ENCODE data around the gene ERMAP.
"Not testable (repeated sequence)": the region's sequence is repeated elsewhere in the genome, so short reads cannot be mapped to it uniquely, and the experiment has no call there.

ERMAP gene

DNA sequence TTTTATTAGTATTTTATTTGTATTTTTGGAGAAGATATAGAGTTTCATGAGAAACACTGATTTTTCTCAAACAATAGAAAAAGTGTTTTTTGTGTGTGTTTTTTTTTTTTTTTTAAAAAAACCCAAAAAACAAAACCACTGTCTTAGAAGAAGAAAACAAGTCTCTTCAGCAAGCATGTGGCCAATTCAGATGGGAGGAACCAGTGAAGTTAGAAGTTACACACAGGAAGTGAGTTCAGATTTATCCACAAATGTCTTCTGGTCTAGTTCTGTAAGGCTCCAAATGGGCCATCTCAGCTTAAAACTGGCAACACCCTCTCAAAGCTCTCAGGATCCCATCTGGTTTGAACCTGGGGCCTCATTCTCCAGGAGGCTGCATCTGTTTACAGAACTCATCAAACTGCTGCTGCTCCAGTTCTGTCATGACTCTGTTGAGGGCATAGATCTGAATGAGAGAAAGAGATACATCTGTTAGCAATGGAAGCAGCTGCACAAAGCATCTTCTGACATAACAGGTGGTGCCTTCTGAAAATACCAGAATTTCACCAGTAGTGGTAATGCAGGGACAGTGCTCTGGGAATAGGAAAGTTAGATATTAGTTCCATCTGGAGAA lies 9.8 kb upstream of the ERMAP start:
- no peak for DNase-seq (ENCODE audit: low spot score)

DNA sequence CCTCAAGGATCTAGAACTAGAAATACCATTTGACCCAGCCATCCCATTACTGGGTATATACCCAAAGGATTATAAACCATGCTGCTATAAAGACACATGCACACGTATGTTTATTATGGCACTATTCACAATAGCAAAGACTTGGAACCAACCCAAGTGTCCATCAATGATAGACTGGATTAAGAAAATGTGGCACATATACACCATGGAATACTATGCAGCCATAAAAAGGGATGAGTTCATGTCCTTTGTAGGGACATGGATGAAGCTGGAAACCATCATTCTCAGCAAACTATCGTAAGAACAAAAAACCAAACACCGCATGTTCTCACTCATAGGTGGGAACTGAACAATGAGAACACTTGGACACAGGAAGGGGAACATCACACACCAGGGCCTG lies 2.1 kb upstream of the ERMAP start:
- DNase-seq (ENCODE audit: low spot score), result not testable (repeated sequence)

DNA sequence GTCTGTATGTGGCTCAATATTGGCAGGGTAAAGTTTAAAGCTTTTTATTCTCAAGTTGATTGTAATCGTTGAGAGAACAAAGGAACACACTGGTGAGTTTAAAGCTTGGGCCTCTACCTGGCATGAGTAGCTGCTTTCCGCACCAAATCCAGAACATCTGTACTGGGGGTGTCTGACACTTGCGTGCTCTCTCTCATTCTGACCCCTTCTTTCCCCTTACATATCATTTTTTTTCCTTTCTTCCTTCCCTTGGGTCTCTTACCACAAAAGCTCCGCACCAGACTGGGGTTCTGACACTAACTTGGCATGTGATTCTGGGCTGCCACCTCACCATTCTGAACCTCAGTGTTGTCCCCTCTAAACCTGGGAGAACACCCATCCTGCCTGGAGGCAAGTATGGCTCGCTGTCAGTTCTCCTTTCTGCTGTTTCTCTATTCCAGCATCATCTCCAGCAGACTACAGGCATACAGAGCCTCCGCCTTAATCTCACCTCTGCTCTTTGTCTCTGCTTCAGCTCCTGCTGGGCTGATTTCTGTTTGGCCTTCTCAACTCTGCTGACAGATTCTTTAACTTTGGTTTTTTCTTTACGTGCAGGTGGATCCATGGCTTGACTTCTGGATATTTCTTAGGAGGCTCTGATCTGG lies 859 bp upstream of the ERMAP start:
- peak; percentile 7 for DNase-seq (ENCODE audit: low spot score)

DNA sequence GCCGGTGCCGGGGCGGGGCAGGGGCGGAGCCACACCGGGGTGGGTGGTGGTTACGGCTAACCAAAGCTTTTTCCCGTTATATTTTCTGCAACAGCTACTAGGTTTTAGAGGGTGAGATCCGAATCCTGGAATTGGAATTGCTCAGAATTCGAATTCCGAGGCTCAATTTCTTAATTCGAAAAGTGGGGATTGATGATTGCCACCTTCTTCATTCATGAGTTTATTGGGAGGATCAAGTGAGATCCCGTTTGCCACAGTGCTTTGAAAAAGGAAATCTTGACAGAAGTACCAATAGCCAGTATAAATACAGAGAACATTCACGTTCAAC lies 482 bp downstream of the ERMAP start:
- no peak for DNase-seq (ENCODE audit: low spot score)

DNA sequence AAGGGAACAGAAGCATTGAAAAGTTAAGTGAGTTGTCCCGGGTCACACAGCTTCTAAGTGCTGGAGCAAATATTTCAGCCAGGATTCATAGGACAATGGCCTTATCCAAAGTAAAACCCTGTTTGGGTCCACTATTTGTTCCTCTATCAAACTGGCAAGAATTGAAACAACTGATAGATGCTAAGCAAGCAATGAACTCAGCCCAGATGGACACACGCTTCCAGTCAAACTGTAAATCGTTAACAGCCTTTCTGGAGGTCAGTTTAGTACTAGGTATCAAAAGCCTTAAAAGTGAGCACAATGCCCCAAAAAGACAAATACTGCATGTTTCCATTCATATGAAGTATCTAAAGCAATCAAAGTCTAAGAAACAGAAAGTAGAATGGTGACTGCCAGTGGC lies 1.1 kb downstream of the ERMAP start:
- DNase-seq (ENCODE audit: low spot score), result no peak

DNA sequence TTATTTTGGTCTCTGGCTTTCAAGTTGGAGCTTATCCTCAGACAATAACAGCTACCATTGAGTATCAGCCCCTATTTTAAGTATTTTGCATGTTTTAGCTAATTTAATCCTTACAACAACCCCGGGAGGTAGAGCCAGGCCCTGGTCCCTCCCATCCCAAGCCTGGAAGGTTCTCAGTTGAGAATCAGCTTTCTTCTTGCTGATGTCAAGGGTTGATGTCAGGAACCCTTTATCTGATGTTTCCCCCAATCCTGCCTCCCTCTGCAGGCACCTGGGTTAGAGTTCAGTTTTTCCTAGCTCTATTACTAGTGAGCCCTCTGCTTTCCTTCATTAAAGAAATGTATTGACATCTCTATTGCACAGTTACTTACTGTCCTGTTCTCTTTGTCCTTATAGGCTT lies 3.9 kb downstream of the ERMAP start:
- DNase-seq (ENCODE audit: low spot score), result no peak

DNA sequence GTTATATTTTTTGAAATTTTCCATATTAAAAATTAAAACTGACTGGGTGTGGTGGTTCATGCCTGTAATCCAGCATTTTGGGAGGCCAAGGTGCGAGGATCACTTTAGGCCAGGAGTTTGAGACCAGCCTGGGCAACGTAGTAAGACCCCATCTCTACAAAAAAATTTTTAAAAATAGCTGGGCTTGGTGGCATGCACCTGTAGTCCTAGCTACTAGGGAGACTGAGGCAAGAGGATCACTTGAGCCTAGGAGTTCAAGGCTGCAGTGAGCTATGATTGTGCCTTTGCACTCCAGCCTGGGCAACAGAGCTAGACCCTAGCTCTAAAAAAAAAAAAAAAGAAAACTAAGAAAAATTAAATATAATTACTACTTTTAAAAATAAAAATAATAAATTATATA lies 4.8 kb downstream of the ERMAP start:
- DNase-seq (ENCODE audit: low spot score), result no peak

DNA sequence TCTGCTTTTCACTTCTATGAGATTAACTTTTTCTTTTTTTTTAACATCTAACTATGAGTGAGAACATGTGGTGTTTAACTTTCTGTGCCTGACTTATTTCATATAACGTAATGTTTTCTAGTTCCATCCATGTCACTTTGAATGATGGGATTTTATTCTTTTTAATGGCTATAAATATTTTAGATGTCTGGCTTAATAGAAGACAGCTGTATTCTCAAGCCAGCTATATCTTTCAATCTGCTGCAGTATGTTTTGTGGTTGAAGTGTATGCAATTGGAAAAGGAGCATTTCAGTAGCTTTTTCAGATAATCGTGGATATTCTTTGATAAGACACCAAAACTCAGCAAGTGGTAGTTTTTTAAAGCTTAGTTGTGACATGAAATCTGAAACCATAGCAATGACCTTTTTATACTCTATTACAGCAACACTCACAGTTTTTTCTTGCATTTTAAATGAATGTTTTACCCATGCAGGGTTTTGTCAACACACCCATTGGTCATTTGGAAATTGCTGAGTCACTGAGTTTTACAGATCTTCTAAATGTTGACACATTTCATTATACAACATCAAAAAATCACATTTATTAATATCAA lies 6.0 kb downstream of the ERMAP start:
- no peak for DNase-seq (ENCODE audit: low spot score)

DNA sequence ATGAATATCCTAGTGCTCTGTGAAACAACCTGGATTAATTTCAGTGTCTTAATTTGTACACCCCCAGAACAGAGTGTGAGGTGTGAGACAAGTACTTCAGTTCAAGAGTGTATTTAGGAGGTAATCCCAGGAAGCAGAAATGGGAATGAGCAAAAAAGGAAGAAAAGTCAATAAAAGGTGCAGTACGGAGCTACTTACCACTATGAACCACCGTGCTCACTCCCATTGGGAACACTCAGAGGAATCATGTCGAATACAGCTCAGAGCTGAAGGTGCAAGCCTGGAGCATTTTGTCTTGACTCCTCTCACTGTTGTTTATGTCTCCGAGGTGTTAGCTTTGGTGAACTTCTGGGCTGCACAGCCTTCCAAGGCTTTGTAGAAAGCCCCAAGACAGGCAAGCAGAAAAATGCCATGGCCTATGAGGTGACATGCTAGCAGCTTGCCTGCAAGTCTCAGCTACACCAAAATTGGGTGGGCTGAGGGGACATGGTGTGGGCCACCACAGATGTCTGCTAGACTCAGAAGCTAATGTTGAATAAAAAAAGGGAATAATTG lies 7.6 kb downstream of the ERMAP start:
- DNase-seq (ENCODE audit: low spot score), result no peak

DNA sequence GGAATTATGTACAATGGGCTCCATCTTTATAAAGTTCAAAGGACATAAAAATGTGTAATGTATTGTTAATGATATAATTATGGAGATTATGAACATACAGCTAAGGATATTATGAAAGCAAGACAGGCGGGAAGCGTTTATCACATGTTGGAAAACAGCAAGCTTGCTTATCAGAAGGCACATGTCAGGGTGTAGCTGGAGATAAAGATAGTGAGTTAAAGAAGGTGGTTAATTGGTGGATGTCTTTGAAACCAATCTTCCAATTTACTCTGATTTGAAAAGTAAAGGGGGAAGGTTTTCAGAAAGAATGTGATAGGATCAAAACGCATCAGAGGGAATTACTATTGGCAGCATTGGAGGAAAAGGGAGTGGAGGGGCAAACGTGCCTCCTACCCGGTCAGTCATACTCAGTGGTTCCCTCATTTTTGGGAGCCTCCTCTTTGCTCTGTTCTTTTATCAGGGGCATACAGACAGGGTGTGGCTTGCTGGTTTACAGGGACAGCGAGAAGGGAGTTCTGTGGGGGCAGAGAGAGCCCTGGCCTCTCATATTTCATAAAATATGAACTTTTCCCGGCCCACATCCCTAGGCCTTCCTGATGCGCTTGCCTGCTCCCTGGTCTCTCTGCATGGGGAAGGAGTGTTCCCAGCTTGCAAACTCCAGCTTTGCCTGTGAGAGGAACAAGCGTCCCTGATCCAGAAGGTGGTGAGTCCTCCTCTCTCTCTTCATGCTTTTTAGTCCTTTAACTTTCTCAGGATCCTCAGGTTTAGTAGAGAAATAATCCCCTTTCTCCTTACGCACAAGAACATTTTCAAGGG lies 8.3 kb downstream of the ERMAP start:
- DNase-seq (ENCODE audit: low spot score), result no peak

DNA sequence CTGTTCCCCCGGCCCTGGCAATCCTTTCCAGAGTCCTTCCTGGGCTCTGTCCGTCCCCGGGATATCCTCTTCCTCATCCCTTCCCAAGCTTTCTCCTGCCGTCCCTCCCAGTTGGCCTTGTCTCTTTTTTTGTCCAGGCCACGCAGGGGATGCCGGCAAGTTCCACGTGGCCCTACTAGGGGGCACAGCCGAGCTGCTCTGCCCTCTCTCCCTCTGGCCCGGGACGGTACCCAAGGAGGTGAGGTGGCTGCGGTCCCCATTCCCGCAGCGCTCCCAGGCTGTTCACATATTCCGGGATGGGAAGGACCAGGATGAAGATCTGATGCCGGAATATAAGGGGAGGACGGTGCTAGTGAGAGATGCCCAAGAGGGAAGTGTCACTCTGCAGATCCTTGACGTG lies 13.7 kb downstream of the ERMAP start:
- DNase-seq (ENCODE audit: low spot score), result no peak

DNA sequence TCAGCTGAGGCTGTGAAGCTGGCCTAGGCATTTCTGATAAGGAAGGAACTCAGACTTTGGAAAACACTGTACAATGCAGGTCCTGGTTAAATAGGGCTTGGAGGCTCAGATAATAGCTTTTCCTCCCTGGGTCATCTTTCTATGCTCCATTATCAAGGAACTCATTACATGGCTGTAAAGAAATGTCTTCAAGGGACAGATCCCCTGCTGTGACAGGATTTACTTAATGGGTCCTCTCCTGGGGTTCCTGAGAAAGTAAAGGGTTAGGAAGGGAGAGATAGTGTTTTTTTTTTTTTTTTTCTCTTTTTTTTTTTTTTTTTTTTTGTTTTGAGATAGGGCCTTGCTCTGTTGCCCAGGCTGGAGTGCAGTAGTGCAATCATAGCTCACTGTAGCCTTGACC lies 14.4 kb downstream of the ERMAP start:
- DNase-seq (ENCODE audit: low spot score), result no peak

DNA sequence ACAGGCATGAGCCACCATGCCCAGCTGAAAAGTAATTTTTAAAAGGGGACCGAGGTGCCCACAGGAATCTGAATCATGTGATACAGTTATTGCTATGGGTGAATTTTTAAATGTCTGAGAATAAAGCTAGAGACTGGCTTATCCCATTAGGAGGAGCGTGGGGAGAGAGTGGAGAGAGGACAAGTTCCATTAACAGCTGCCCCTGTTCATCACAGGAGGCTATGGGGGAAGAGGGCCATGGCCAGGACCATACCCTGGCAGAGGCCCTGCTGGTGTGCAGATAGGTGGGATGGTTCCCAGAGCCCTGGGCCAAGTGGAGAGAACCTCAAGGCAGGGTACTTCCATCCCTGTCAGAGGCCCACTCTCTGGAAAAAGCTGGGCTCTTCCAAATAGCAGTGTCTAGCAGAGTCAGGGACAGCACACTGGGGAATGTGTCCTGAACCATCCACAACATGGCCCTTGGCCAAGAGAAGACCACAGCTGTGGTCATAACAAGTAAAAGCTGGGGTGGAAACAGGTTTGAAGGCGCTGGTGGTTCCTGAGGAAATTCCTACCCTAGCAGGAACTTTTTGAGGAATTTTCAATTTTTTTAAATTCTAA lies 15.8 kb downstream of the ERMAP start:
- no peak for DNase-seq (ENCODE audit: low spot score)

DNA sequence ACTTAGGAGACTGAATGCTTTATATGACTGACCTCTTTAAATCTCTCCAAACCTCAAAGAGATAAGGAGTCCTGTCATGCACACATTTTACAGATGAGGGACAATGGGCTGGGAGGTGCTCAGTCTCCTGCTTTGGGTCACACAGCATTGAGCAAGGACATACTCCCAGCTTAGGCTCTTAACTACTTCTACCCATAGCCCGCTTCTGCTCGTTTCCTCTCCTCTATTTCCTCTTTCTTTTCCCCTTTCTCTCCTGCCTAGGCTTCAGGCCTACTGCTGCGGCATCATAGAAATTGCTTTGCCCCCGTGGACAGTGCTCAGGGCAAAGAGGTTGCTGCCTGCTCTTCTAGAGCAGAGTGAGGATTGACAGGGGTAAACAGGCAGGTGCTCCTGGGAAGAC lies 17.1 kb downstream of the ERMAP start:
- no peak for DNase-seq (ENCODE audit: low spot score)

DNA sequence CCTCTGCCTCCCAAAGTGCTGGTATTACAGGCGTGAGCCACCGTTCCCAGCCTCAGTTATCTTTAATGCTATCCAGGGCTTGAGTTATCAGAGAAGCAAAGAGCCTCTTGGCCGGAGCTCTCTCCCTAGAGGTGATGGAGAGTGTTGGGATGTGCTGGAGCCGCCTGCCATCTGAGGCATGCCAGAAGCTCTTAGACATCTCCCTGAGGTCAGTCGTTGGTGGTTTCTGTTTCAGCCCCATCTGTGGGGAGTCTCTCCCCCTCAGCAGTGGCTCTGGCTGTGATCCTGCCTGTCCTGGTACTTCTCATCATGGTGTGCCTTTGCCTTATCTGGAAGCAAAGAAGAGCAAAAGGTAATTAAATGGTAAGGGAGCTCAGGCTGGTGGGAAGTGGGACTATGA lies 17.9 kb downstream of the ERMAP start:
- no peak for DNase-seq (ENCODE audit: low spot score)

DNA sequence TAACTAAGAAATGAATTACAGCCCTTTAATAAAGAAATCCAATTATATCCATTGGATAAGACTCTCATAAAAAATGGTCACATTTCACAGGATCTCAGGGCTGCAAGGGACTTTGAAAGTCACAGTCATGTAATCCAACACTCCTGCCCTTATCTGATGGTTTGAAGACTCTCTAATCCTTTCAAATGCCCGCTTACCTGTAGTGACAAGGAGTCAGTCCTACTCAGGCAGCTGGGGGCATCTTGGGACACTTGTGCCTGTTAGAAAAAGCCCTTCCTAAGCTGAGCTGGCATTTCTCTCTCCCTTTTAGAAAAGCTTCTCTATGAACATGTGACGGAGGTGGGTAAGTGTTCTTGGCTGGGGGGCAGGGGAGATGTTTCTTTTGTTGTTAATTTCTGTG lies 18.5 kb downstream of the ERMAP start:
- DNase-seq (ENCODE audit: low spot score), result no peak

DNA sequence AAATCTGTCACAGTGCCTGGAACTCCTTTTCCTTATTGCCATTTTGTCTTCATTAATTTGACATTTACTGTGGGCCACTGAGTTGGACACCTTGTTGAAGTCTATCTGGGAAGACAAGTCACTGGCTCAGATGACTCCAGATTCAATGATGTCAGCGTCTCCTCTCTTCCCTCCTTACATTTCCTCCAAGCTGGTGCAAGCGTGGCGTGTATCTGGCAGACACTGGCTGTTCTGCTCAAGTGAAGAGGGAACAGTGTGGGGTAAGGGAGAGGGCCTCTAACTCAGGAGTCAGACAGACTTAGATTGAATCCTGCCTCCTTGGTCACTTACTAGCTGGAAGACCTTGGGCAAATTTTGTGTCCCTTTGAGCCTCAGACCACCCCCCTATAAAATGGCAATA lies 20.8 kb downstream of the ERMAP start:
- no peak for DNase-seq (ENCODE audit: low spot score)

DNA sequence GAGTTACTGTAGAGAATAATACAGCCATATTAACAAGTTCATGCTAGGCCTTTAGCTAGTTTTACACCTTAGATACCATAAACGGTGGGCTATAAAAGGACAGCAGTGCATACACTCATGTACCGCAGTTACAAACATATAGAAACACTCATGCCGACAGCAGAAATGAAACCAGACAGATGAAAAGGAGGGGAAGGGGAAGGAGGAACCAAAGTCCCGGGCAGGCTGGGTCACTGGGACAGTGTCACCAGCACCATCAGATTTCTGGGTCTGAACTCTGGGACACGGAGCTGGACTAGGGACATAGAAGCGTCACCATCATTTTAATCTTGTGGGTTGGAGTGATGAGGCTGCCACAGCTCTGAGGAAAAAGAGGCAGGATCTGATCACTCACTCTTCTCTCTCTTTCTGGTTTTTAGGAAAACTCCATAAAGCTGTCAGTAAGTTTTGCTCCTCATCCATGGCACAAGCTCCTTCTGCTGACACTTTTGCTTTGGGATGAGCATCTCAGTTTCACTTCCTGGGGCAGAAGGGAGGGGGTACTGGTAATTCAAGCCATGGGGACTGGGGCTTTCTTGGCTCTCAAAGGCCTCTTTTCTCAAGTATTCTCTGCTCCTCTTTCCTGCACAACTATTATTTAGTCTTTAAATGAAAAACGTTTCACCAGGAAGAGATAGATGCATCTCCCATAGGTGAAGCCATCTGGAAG lies 21.7 kb downstream of the ERMAP start:
- DNase-seq (ENCODE audit: low spot score), result no peak

DNA sequence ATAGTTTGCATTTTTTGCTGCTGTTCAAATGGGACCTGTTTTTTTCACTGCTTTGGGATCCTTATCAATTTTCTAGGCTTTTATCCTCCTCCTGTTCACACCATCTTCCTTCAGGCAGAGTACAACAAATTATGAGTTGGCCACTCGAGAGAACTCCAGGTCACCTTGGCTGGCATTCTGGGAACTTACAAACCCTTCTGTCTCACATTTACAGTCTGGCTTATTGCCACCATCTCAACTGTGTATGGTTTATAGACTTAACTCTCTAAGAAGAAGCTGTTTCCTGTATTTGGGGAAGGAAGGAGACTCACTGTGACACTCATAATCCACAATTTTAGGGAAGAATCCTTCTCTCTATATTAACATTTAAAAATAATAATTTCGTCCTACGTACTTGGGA lies 24.1 kb downstream of the ERMAP start:
- no peak for DNase-seq (ENCODE audit: low spot score)

DNA sequence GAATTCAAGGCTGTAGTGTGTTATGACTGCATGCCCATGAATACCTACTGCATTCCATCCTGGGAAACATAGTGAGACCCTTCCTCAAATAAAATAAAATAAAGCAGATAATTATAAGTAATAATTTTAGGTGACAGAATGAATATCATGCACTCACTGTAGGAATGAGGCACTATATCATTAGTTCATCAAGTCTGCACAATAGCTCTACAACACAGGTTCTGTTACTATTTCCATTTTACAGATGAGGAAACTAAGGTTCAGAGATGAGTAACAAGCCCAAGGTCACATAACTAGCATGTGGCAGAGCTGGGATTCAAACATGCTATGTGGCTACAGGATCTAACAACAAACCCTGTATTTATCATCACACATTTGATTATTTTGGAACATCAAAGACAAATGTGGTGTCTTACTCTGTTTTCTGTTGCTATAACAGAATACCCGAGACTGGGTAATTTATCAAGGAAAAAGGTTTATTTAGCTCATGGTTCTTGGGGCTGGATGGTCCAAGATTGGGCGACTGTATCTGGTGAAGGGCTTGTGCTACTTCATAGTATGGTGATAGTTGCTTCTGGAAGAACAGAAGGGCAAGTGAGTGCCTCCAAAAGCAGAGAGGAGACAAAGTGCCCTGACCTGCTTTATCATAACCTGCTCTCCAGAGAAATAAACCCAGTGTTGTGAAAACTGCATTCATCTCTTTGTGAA lies 24.7 kb downstream of the ERMAP start:
- no peak for DNase-seq (ENCODE audit: low spot score)

DNA sequence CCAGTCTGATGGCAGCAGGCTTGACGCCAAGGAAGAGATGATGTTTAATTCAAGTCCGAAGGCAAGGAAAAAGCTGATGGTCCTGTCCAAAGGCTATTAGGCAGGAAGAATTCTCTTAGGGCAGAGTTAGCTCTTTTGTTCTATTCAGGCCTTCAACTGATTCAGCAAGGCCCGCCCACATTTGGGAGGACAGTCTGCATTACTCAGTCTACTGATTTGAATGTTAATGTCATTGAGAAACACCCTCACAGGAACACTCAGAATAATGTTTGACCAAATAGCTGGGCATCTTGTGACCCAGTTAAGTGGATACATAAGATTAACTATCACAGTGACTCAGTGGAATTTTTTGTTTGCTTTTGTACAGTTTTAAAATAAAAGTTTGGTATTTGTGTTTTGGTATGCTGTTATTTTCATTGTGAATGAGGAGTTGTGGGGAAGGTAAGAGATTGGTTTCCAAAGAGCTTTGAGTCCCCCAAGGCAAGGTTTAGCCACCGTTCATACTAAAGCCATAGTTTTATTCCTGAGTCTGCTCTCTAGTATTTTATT lies 27.7 kb downstream of the ERMAP start:
- peak; percentile 82 for DNase-seq (ENCODE audit: low spot score)
